Adrenal gland (tissue), 5 donors: ENCODE results near the gene KRT24.

Source experiments
- CTCF ChIP-seq, 6 experiments: fragments of 450-650 bp in 4 of 6; fragments of 200-600 bp in 2 of 6; sonication (generic) in 1 of 6; IDR thresholded peaks; 1 replicate in 5 of 6; 2 replicates in 1 of 6; pipeline versions ENCODE4 v1.5.1 to v1.8.0; 2016 to 2021; ENCODE audit warnings: antibody characterized with exemption in 6 of 6, mild to moderate bottlenecking in 2 of 6, moderate library complexity in 1 of 6
- POLR2A ChIP-seq, 2 donors: fragments of 450-650 bp; IDR thresholded peaks; one replicate each; pipeline ENCODE4 v1.6.1; 2017; ENCODE audit warnings: antibody characterized with exemption in 2 of 2, mild to moderate bottlenecking in 2 of 2, moderate library complexity in 1 of 2
- donor health status: DM: no; HTN: no; CAD: no.

GRCh38 chr17:40702271-40702670, 1.3 kb downstream of the KRT24 start:
- TF ChIP-seq CTCF (IDR thresholded peaks at IDR 0.05) (no peak), POLR2A (IDR thresholded peaks at IDR 0.05) (no peak)
